Gastroesophageal sphincter (tissue), 4 donors: ENCODE measurements around the gene GOT1. TPM values are rescaled to one million over a fixed set of nuclear protein-coding genes. Genes with fewer than 3 reads are reported as not detected.

Experiments used
- ATAC-seq: fragments of 150-250 bp; one replicate; pipeline ENCODE4 v1.9.1; 2016; ENCODE audit warnings: mild to moderate bottlenecking, moderate library complexity
- H3K27ac ChIP-seq, 4 donors: fragments of 200-600 bp; sonication (generic) in 3 of 4; 1 replicate in 3 of 4; 2 replicates in 1 of 4; pipeline ENCODE4 v1.5.1; 2016 to 2019
- H3K27me3 ChIP-seq: fragments of 200-600 bp; sonication (generic); one replicate; pipeline ENCODE4 v1.5.1; 2019
- H3K36me3 ChIP-seq, 2 donors: fragments of 200-600 bp; sonication (generic); one replicate each; pipeline ENCODE4 v1.5.1; 2019; ENCODE audit warnings: control low read depth in 1 of 2
- H3K4me1 ChIP-seq, 3 donors: fragments of 200-600 bp; sonication (generic); 1 replicate in 2 of 3; 2 replicates in 1 of 3; pipeline ENCODE4 v1.5.1; 2016 to 2019; ENCODE audit warnings: control low read depth in 2 of 3
- H3K4me3 ChIP-seq, 2 donors: fragments of 200-600 bp; sonication (generic); one replicate each; pipeline ENCODE4 v1.5.1; 2019; ENCODE audit warnings: mild to moderate bottlenecking in 1 of 2, moderate library complexity in 1 of 2
- H3K9me3 ChIP-seq, 3 donors: fragments of 200-600 bp; sonication (generic); one replicate each; pipeline ENCODE4 v1.5.1; 2017 to 2019; ENCODE audit warnings: control low read depth in 2 of 3
- CTCF ChIP-seq, 4 experiments: fragments of 200-600 bp in 2 of 4; fragments of 450-650 bp in 2 of 4; sonication (generic) in 1 of 4; IDR thresholded peaks; one replicate each; pipeline ENCODE4 v1.5.1; 2017 to 2019; ENCODE audit warnings: antibody characterized with exemption in 4 of 4, mild to moderate bottlenecking in 2 of 4, moderate library complexity in 2 of 4
- EP300 ChIP-seq: sonication (generic); formaldehyde crosslinking; IDR thresholded peaks from one replicate; pipeline ENCODE4 v1.6.1; 2017; ENCODE audit warnings: antibody characterized with exemption, mild to moderate bottlenecking
- POLR2A ChIP-seq, 2 donors: fragments of 450-650 bp; IDR thresholded peaks; one replicate each; pipeline ENCODE4 v1.6.1; 2017; ENCODE audit warnings: antibody characterized with exemption in 2 of 2, mild to moderate bottlenecking in 2 of 2, moderate library complexity in 1 of 2
- POLR2AphosphoS5 ChIP-seq: sonication (generic); formaldehyde crosslinking; IDR thresholded peaks from one replicate; pipeline ENCODE4 v1.6.1; 2017; ENCODE audit warnings: antibody characterized with exemption
- WGBS, 2 donors: methylation state at CpG; one replicate each; pipeline ENCODE4 v1.1.5; 2018; ENCODE audit warnings: low coverage in 1 of 2; 5-methylcytosine and 5-hydroxymethylcytosine counted together
- total RNA-seq, 4 donors: library from RNA; depleted of rRNA; stranded (reverse); fragments of >200 nt; gene quantifications; one replicate each; pipeline ENCODE4 v1.1.0, GENCODE V29; 2016

The GOT1 gene
- total RNA-seq, 4 donors from 2014 or later, result 15.8 to 32.2 (median 23.2) TPM

GRCh38 chr10:99347672-99348071 lies 82.8 kb downstream of the GOT1 start:
- WGBS, 2 donors, result 87 to 92% methylated on average over 5 of the region's 5 CpGs
- Histone ChIP-seq H3K36me3 (no peaks in the 10 kb centered on the region), H3K9me3 (no peaks in the 10 kb centered on the region), H3K27ac (no peak overlapping the region), H3K4me3 (no peak overlapping the region), H3K4me1 (peaks cover 0 to 6% (median 0%) of the 10 kb centered on the region in 3 donors), H3K27me3 (no peaks in the 10 kb centered on the region)
- TF ChIP-seq POLR2A (IDR thresholded peaks at IDR 0.05), result no peak
- TF ChIP-seq POLR2AphosphoS5, result no peak
- no peak for TF ChIP-seq CTCF (IDR thresholded peaks at IDR 0.05)
- TF ChIP-seq EP300, result no peak
- ATAC-seq, result no peak

Other genes with a start within 250 kb of the GOT1 start
- 10 to 100 TPM; 19.1 to 74.5 (median 58.8) TPM for gene HPSE2, start 194.8 kb downstream of the GOT1 start, total RNA-seq
- gene CNNM1, start 101.3 kb downstream of the GOT1 start, total RNA-seq, result 1 to 10 TPM; 1.9 to 3.1 (median 3.0) TPM
- gene NKX2-3, start 102.3 kb upstream of the GOT1 start, total RNA-seq, result under 1 TPM in 1 of 4 donors, not detected in 3; 0.54 TPM
- gene SLC25A28, start 189.8 kb upstream of the GOT1 start, total RNA-seq, result 10 to 100 TPM; 18.6 to 55.6 (median 33.3) TPM
- 1 to 10 TPM; 4.5 to 9.1 (median 5.6) TPM for gene ENTPD7, start 228.9 kb upstream of the GOT1 start, total RNA-seq